ENCODE results near the gene GRIK3.

The GRIK3 gene

DNA sequence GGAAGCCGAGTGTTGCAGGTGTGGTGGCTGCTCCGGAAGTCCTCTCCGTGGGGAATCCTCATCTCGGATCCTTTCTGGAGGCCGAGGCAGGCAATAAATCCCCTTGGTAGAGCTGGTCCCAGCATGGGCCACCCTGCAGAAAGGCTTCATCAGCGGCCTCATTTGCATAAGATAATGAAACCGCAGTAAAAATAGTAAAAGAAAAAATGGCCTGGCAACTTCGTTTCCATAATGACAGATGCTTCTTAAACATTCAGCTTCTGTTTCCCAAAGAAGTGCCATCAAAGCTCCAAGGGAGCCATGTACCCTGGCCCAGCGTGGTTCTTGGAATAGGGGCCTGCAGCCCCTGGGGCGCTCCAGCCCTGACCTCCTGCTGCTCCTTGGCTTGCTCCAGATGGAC lies 244.1 kb downstream of the GRIK3 start:
- Histone ChIP-seq H3K4me1 (ENCODE audit: low read length) (no peaks in the 10 kb centered on the region), H3K27ac (ENCODE audit: low read length) (no peak overlapping the region), H4K20me1 (ENCODE audit: insufficient read depth, low read length) (no peaks in the 10 kb centered on the region), H3K36me3 (replicated peaks; ENCODE audit: low read depth, low read length) (no peaks in the 10 kb centered on the region), H3K4me2 (ENCODE audit: low read length) (no peak overlapping the region), H3K9ac (ENCODE audit: low read length) (no peak overlapping the region), H3K4me3 (ENCODE audit: low read length) (no peak overlapping the region), H3K9me3 (ENCODE audit: insufficient read depth, low read length) (no peaks in the 10 kb centered on the region), H3K79me2 (ENCODE audit: low read length) (no peaks in the 10 kb centered on the region), H2AFZ (ENCODE audit: low read depth, low read length) (no peak overlapping the region), H3K27me3 (ENCODE audit: low read depth, low read length) (no peaks in the 10 kb centered on the region)
- TF ChIP-seq, protein P1, sequence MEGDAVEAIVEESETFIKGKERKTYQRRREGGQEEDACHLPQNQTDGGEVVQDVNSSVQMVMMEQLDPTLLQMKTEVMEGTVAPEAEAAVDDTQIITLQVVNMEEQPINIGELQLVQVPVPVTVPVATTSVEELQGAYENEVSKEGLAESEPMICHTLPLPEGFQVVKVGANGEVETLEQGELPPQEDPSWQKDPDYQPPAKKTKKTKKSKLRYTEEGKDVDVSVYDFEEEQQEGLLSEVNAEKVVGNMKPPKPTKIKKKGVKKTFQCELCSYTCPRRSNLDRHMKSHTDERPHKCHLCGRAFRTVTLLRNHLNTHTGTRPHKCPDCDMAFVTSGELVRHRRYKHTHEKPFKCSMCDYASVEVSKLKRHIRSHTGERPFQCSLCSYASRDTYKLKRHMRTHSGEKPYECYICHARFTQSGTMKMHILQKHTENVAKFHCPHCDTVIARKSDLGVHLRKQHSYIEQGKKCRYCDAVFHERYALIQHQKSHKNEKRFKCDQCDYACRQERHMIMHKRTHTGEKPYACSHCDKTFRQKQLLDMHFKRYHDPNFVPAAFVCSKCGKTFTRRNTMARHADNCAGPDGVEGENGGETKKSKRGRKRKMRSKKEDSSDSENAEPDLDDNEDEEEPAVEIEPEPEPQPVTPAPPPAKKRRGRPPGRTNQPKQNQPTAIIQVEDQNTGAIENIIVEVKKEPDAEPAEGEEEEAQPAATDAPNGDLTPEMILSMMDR (IDR thresholded peaks at IDR 0.05; ENCODE audit: low read depth, low read length): no peak
- no peak for TF ChIP-seq EZH2phosphoT487 (IDR thresholded peaks at IDR 0.05; ENCODE audit: low read depth)

DNA sequence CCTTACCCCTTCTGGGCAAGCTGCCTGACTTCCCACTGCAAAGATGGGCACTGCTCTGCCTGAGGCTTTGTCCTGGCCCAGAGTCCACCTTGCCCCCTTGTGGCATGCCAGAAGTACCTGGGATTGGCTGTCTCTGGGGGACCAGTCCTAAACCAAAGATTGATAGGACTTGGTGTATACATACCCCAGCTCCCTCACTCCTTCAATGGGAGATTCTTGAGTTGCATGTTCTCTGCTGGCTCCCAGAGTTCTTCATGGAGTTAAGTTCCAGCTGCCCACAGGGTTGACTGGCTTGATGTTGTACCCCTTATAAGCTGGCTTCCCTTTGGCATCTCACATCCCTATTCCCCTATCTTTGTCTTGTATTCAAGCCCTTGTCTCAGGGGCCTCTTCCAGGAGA lies 244.8 kb downstream of the GRIK3 start:
- Histone ChIP-seq H3K79me2 (ENCODE audit: low read length) (no peaks in the 10 kb centered on the region), H2AFZ (ENCODE audit: low read depth, low read length) (no peak overlapping the region), H3K27ac (ENCODE audit: low read length) (no peak overlapping the region), H3K4me1 (ENCODE audit: low read length) (no peaks in the 10 kb centered on the region), H3K4me2 (ENCODE audit: low read length) (no peak overlapping the region), H3K9me3 (ENCODE audit: insufficient read depth, low read length) (no peaks in the 10 kb centered on the region), H4K20me1 (ENCODE audit: insufficient read depth, low read length) (no peaks in the 10 kb centered on the region), H3K4me3 (ENCODE audit: low read length) (no peak overlapping the region), H3K9ac (ENCODE audit: low read length) (no peak overlapping the region), H3K27me3 (ENCODE audit: low read depth, low read length) (no peaks in the 10 kb centered on the region), H3K36me3 (replicated peaks; ENCODE audit: low read depth, low read length) (no peaks in the 10 kb centered on the region)
- TF ChIP-seq, protein P1 (IDR thresholded peaks at IDR 0.05; ENCODE audit: low read depth, low read length): no peak
- no peak for TF ChIP-seq EZH2phosphoT487 (IDR thresholded peaks at IDR 0.05; ENCODE audit: low read depth)

DNA sequence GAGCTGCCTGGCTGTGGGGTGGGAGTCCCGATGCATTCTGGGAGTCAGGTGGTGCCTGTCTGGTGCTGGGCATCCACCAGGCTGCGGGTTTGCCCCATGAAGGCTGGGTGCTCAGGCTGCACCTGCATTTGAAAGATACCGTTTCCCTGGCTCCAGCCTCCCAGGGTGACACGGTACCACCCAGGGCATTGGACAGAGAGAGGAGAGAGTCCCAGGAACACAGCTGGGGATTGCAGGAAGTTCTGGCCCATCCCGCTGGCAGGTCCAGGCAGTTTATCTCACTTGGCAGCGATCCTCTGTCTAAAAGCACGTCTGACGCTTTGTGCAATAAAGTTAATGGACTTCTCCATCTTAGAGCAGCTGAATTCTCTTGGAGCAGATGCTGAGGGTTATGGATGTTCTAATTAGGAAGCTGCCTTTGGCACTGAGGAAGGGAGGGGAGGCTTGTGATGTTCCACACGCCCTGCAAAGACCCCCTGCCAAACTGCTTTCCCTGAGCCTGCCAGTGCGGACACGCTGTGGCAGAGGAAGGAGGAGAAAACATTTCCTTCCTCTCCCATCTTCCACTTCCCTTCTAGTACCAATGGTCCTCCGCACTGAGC lies 246.9 kb downstream of the GRIK3 start:
- no peak overlapping the region for H2AFZ ChIP-seq (ENCODE audit: low read depth, low read length)
- TF ChIP-seq EZH2phosphoT487 (IDR thresholded peaks at IDR 0.05; ENCODE audit: low read depth): no peak
- TF ChIP-seq, protein P1 (IDR thresholded peaks at IDR 0.05; ENCODE audit: low read depth, low read length): no peak
- no peak overlapping the region for H3K27ac ChIP-seq (ENCODE audit: low read length)
- no peak overlapping the region for H3K4me3 ChIP-seq (ENCODE audit: low read length)
- H3K4me1 ChIP-seq (ENCODE audit: low read length): no peaks in the 10 kb centered on the region
- H3K79me2 ChIP-seq (ENCODE audit: low read length): no peaks in the 10 kb centered on the region
- H3K9me3 ChIP-seq (ENCODE audit: insufficient read depth, low read length): no peaks in the 10 kb centered on the region
- no peaks in the 10 kb centered on the region for H3K36me3 ChIP-seq (replicated peaks; ENCODE audit: low read depth, low read length)
- H4K20me1 ChIP-seq (ENCODE audit: insufficient read depth, low read length): no peaks in the 10 kb centered on the region
- H3K9ac ChIP-seq (ENCODE audit: low read length): no peak overlapping the region
- H3K27me3 ChIP-seq (ENCODE audit: low read depth, low read length): no peaks in the 10 kb centered on the region
- H3K4me2 ChIP-seq (ENCODE audit: low read length): no peak overlapping the region

DNA sequence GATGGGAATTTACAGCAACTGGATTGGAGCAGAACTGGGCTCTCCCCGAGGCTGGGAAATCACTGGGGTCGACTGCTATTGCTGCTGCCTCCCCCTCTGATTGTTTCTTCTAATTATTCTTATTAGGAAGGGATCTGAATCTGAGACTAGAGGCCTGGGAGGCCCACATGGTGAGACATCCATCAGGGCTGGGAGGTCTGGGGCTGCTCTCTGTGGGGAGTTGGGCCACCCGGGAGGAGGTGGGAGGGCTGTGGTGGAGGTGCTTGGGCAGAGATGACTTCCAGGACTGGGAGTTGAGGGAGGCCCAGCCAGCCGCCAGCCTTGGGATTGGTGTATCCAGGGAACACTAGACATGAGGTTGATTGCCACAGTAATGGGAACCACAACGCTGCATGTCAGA lies 247.9 kb downstream of the GRIK3 start:
- Histone ChIP-seq H3K27me3 (ENCODE audit: low read depth, low read length) (no peaks in the 10 kb centered on the region), H3K9me3 (ENCODE audit: insufficient read depth, low read length) (no peaks in the 10 kb centered on the region), H3K4me1 (ENCODE audit: low read length) (no peaks in the 10 kb centered on the region), H3K79me2 (ENCODE audit: low read length) (no peaks in the 10 kb centered on the region), H4K20me1 (ENCODE audit: insufficient read depth, low read length) (no peaks in the 10 kb centered on the region), H2AFZ (ENCODE audit: low read depth, low read length) (no peak overlapping the region), H3K4me2 (ENCODE audit: low read length) (no peak overlapping the region), H3K9ac (ENCODE audit: low read length) (no peak overlapping the region), H3K27ac (ENCODE audit: low read length) (no peak overlapping the region), H3K4me3 (ENCODE audit: low read length) (no peak overlapping the region), H3K36me3 (replicated peaks; ENCODE audit: low read depth, low read length) (no peaks in the 10 kb centered on the region)
- TF ChIP-seq, protein P1 (IDR thresholded peaks at IDR 0.05; ENCODE audit: low read depth, low read length): no peak
- no peak for TF ChIP-seq EZH2phosphoT487 (IDR thresholded peaks at IDR 0.05; ENCODE audit: low read depth)
